ENCODE measurements around the gene WNK4.

DNA sequence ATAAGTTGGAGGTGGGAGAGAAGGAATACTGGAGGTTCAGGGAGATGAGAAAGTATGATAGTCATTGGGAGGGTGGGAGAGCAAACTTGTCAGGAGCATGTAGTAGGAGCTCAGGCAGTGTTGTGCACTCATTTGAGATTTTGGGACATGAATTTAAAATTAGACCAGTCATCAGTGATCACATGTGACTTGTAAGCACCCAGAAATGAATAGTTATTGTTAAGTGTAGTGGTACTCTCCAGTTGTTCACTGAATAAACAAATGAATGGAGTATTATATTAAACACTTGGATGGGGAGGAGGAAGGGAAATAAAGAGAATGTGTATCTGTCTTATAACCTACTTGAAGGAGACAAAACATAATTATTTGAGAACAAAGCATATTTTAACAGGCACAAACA lies 50.6 kb downstream of the WNK4 start:
- no peak for TF ChIP-seq MXI1 (conservative IDR thresholded peaks at IDR 0.05; ENCODE audit: poor library complexity, severe bottlenecking)
- no peak for TF ChIP-seq TAF1 (IDR thresholded peaks at IDR 0.05; ENCODE audit: low read depth)
- TF ChIP-seq, protein P1, sequence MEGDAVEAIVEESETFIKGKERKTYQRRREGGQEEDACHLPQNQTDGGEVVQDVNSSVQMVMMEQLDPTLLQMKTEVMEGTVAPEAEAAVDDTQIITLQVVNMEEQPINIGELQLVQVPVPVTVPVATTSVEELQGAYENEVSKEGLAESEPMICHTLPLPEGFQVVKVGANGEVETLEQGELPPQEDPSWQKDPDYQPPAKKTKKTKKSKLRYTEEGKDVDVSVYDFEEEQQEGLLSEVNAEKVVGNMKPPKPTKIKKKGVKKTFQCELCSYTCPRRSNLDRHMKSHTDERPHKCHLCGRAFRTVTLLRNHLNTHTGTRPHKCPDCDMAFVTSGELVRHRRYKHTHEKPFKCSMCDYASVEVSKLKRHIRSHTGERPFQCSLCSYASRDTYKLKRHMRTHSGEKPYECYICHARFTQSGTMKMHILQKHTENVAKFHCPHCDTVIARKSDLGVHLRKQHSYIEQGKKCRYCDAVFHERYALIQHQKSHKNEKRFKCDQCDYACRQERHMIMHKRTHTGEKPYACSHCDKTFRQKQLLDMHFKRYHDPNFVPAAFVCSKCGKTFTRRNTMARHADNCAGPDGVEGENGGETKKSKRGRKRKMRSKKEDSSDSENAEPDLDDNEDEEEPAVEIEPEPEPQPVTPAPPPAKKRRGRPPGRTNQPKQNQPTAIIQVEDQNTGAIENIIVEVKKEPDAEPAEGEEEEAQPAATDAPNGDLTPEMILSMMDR (IDR thresholded peaks at IDR 0.05; ENCODE audit: poor library complexity, severe bottlenecking) = no peak
